GM21576 (cell line): Measurements from ENCODE around the gene RNF187.

Experiments
- ATAC-seq: cut with Tn5 transposase; IDR thresholded peaks from one replicate; pipeline ENCODE4 v1.9.1; 2021; ENCODE audit warnings: mild to moderate bottlenecking, moderate library complexity; ENCODE audit not compliant: unreplicated experiment

RNF187 gene

GRCh38 chr1:228542981-228543380 is 55.8 kb downstream of the RNF187 start:
- no peak for ATAC-seq

DNA sequence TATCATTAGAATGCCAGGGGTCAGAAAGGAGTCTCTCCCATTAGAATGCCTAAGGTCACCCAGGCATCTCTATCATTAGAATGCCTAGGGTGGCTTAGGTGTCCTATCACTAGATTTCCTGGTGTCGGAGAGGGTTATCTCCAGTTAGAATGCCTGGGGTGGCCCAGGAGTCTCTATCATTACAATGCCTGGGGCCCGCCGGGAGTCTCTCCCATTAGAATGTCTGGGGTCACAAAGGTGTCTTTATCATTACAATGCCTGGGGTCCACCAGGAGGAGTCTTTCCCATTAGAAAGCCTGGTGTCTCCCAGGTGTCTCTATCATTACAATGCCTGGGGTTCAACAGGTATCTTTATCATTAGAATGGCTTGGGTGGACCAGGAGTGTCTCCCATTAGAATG is 56.2 kb downstream of the RNF187 start:
- no peak for ATAC-seq

- ATAC-seq = no peak
Observed at GRCh38 chr1:228544021-228544850, 57.1 kb downstream of the RNF187 start.

- no peak for ATAC-seq
Observed at GRCh38 chr1:228544921-228545591, 57.9 kb downstream of the RNF187 start.
